DOHH2 (cell line): ENCODE results near the gene RFX6.

Experiments used
- CTCF ChIP-seq: fragments of 200-600 bp; sonication (generic); IDR thresholded peaks from one replicate; pipeline ENCODE4 v1.5.1; 2014; ENCODE audit warnings: antibody characterized with exemption, mild to moderate bottlenecking, low read depth, low read length; ENCODE audit not compliant: poor library complexity, severe bottlenecking
- EZH2phosphoT487 ChIP-seq: fragments of 200-600 bp; sonication (generic); IDR thresholded peaks from 2 replicates; pipeline ENCODE4 v1.6.1; 2017; ENCODE audit warnings: borderline replicate concordance, mild to moderate bottlenecking, antibody characterized with exemption, low read length, moderate library complexity, mixed read lengths

GRCh38 chr6:116858060-116858459 is 19.0 kb upstream of the RFX6 start:
- TF ChIP-seq CTCF (no peak), EZH2phosphoT487 (no peak)
